ENCODE data around the gene HSPA8. TPM values are rescaled to one million over a fixed set of nuclear protein-coding genes. Genes with fewer than 3 reads are reported as not detected.

The HSPA8 gene
- total and polyA plus RNA-seq, 2 donors (not counting 1 experiment from before 2014, with no cell fraction given): 480 to 738 TPM

DNA sequence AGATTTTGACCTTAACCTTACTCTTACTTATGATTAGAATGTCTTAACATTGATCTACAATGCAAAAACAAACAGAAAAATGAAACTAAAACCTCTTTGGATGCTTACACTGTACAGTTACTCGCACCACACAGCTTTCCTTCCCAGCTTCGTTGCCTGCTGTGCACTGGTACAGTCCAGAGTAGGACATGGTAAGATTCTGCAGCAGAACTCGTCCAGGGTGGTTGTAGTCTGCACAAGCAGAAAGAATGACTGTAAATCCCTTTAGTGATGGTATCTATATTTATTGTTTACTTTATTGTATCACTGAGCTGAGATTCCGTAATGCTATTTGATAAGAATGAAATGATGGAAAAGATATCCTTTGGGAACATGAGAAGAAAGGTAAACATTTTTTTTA is 21.0 kb upstream of the HSPA8 start:
- H3K9ac ChIP-seq (ENCODE audit: low read length): no peak overlapping the region
- no peaks in the 10 kb centered on the region for H3K9me3 Mint-ChIP-seq (ENCODE audit: insufficient read depth)
- no peak overlapping the region for H3K27ac Mint-ChIP-seq
- no peaks in the 10 kb centered on the region for H3K4me1 Mint-ChIP-seq
- no peak for TF ChIP-seq EZH2 (IDR thresholded peaks at IDR 0.05; ENCODE audit: borderline replicate concordance, insufficient read depth, low read depth, low read length, poor library complexity, severe bottlenecking)
- TF ChIP-seq, protein P1, sequence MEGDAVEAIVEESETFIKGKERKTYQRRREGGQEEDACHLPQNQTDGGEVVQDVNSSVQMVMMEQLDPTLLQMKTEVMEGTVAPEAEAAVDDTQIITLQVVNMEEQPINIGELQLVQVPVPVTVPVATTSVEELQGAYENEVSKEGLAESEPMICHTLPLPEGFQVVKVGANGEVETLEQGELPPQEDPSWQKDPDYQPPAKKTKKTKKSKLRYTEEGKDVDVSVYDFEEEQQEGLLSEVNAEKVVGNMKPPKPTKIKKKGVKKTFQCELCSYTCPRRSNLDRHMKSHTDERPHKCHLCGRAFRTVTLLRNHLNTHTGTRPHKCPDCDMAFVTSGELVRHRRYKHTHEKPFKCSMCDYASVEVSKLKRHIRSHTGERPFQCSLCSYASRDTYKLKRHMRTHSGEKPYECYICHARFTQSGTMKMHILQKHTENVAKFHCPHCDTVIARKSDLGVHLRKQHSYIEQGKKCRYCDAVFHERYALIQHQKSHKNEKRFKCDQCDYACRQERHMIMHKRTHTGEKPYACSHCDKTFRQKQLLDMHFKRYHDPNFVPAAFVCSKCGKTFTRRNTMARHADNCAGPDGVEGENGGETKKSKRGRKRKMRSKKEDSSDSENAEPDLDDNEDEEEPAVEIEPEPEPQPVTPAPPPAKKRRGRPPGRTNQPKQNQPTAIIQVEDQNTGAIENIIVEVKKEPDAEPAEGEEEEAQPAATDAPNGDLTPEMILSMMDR (IDR thresholded peaks at IDR 0.05): no peak
- H3K27ac ChIP-seq (ENCODE audit: low read length in 2 of 2): no peak overlapping the region
- no peak overlapping the region for H3K4me3 Mint-ChIP-seq
- intact Hi-C loops (cut with micrococcal nuclease): no loop called here
- H3K27me3 Mint-ChIP-seq: no peaks in the 10 kb centered on the region
- H4K20me1 ChIP-seq (ENCODE audit: control insufficient read depth, insufficient read depth, low read length, poor library complexity, severe bottlenecking): no peaks in the 10 kb centered on the region
- H3K27me3 ChIP-seq (replicated peaks in 1 of 4; ENCODE audit: control extremely low read depth in 1 of 4, control insufficient read depth in 3 of 4, insufficient read depth in 4 of 4, low read length in 3 of 4): no peaks in the 10 kb centered on the region
- H3K4me1 ChIP-seq (ENCODE audit: control insufficient read depth in 2 of 2, insufficient read depth in 2 of 2, low read length in 2 of 2): no peaks in the 10 kb centered on the region
- POLR2A ChIA-PET: interaction anchor here (0.6 kb wide), 2 partner anchors 62 to 173 kb away, joined by 3 to 9 read pairs; no protein-coding TSS in a partner anchor
- DNase-seq (no peak), ATAC-seq (ENCODE audit: low read depth) (no peak)
- CTCF ChIA-PET: interaction anchor here (0.7 kb wide), 1 partner anchor 28 kb away, joined by 8 read pairs; no protein-coding TSS in a partner anchor
- H3K9me3 ChIP-seq (ENCODE audit: control extremely low read depth in 1 of 3, control insufficient read depth in 2 of 3, insufficient read depth in 1 of 3, low read length in 2 of 3): peaks cover 0 to 1% (median 0%) of the 10 kb centered on the region in 3 donors
- WGBS (ENCODE audit: insufficient coverage): 100% methylated on average over 1 of the region's 4 CpGs
- no peak overlapping the region for H3K4me3 ChIP-seq (ENCODE audit: control extremely low read depth in 1 of 5, extremely low read depth in 1 of 5, insufficient read depth in 1 of 5, low read depth in 2 of 5, low read length in 4 of 5)
- peaks cover 3% of the 10 kb centered on the region for H3K79me2 ChIP-seq (ENCODE audit: control insufficient read depth, insufficient read depth, low read length)
- no peak overlapping the region for H2AFZ ChIP-seq (ENCODE audit: insufficient read depth, low read depth, low read length, poor library complexity, severe bottlenecking)
- no peaks in the 10 kb centered on the region for H3K36me3 ChIP-seq (replicated peaks in 1 of 2; ENCODE audit: control extremely low read depth in 1 of 2, control insufficient read depth in 1 of 2, extremely low read depth in 1 of 2, insufficient read depth in 2 of 2, low read length in 1 of 2)
- H3K4me2 ChIP-seq (replicated peaks; ENCODE audit: low read depth, low read length, poor library complexity, severe bottlenecking): no peak overlapping the region

DNA sequence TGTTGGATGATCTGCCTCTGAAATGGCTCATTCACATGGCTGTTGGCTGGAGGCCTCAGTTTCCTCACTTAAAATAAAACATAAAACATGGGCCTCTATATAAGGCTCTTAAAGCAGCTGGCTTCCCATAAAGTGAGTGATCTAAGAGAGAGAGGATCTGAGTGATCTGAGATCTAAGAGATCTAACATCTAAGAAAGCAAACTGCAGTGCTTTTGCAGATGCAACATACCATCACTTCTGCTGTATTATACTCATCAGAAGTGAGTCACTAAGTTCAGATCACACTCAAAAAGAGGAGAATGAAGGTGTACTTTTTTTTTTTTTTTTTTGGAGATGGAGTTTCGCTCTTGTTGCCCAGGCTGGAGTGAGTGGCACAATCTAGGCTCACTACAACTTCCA is 18.1 kb upstream of the HSPA8 start:
- H4K20me1 ChIP-seq (ENCODE audit: control insufficient read depth, insufficient read depth, low read length, poor library complexity, severe bottlenecking): no peaks in the 10 kb centered on the region
- H3K4me2 ChIP-seq (replicated peaks; ENCODE audit: low read depth, low read length, poor library complexity, severe bottlenecking): no peak overlapping the region
- no peak for DNase-seq
- ChIA-PET CTCF (interaction anchor here (1.2 kb wide), 1 partner anchor 26 kb away, joined by 4 read pairs; no protein-coding TSS in a partner anchor), POLR2A (no interaction called here)
- H3K36me3 ChIP-seq (replicated peaks in 1 of 2; ENCODE audit: control extremely low read depth in 1 of 2, control insufficient read depth in 1 of 2, extremely low read depth in 1 of 2, insufficient read depth in 2 of 2, low read length in 1 of 2): no peaks in the 10 kb centered on the region
- no peak for ATAC-seq (ENCODE audit: low read depth)
- Mint-ChIP-seq H3K9me3 (ENCODE audit: insufficient read depth) (no peaks in the 10 kb centered on the region), H3K27ac (no peak overlapping the region), H3K4me3 (no peak overlapping the region), H3K4me1 (no peaks in the 10 kb centered on the region), H3K27me3 (no peaks in the 10 kb centered on the region)
- no peak overlapping the region for H3K4me3 ChIP-seq (ENCODE audit: control extremely low read depth in 1 of 5, extremely low read depth in 1 of 5, insufficient read depth in 1 of 5, low read depth in 2 of 5, low read length in 4 of 5)
- no peak overlapping the region for H3K27ac ChIP-seq (ENCODE audit: low read length in 2 of 2)
- TF ChIP-seq EZH2 (IDR thresholded peaks at IDR 0.05; ENCODE audit: borderline replicate concordance, insufficient read depth, low read depth, low read length, poor library complexity, severe bottlenecking): no peak
- TF ChIP-seq, protein P1 (IDR thresholded peaks at IDR 0.05): no peak
- H3K9me3 ChIP-seq (ENCODE audit: control extremely low read depth in 1 of 3, control insufficient read depth in 2 of 3, insufficient read depth in 1 of 3, low read length in 2 of 3): peaks cover 0 to 1% (median 0%) of the 10 kb centered on the region in 3 donors
- H3K79me2 ChIP-seq (ENCODE audit: control insufficient read depth, insufficient read depth, low read length): peaks cover 3% of the 10 kb centered on the region
- WGBS (ENCODE audit: insufficient coverage): no CpG with 5 or more reads among the region's 1 CpG
- no peak overlapping the region for H3K9ac ChIP-seq (ENCODE audit: low read length)
- H3K4me1 ChIP-seq (ENCODE audit: control insufficient read depth in 2 of 2, insufficient read depth in 2 of 2, low read length in 2 of 2): no peaks in the 10 kb centered on the region
- H2AFZ ChIP-seq (ENCODE audit: insufficient read depth, low read depth, low read length, poor library complexity, severe bottlenecking): no peak overlapping the region
- intact Hi-C loops (cut with micrococcal nuclease): no loop called here
- no peaks in the 10 kb centered on the region for H3K27me3 ChIP-seq (replicated peaks in 1 of 4; ENCODE audit: control extremely low read depth in 1 of 4, control insufficient read depth in 3 of 4, insufficient read depth in 4 of 4, low read length in 3 of 4)
